ENCODE data around the gene EPHA3. TPM values are rescaled to one million over a fixed set of nuclear protein-coding genes. Genes with fewer than 3 reads are reported as not detected.

EPHA3 gene
- polyA plus RNA-seq (ENCODE audit: insufficient read length in 4 of 4), result 1 to 10 TPM; 4.9 to 6.0 (median 5.7) TPM

GRCh38 chr3:89107461-89108290, at the start of gene EPHA3:
Gene EPHA3, plus strand, starts transcription at chr3:89107621. Its CDS starts 128 bp downstream, at chr3:89107749.
- DNase-seq (ENCODE audit: low read depth in 4 of 4, low spot score in 3 of 4), result peak in 3 of 4 donors; percentile 56 to 75 (median 58)

GRCh38 chr3:89058371-89058770, 49.0 kb upstream of the EPHA3 start:
- DNase-seq (ENCODE audit: low read depth in 4 of 4, low spot score in 3 of 4), result no peak

GRCh38 chr3:89059211-89059925, 48.1 kb upstream of the EPHA3 start:
- DNase-seq (ENCODE audit: low read depth in 4 of 4, low spot score in 3 of 4), result no peak

- DNase-seq (ENCODE audit: low read depth in 4 of 4, low spot score in 3 of 4), result no peak
These were observed 46.2 kb upstream of the EPHA3 start for GRCh38 chr3:89061259-89061658.

- DNase-seq (ENCODE audit: low read depth in 4 of 4, low spot score in 3 of 4), result no peak
These were observed 39.7 kb upstream of the EPHA3 start for GRCh38 chr3:89067736-89068135.

- DNase-seq (ENCODE audit: low read depth in 4 of 4, low spot score in 3 of 4), result no peak
These were observed 34.8 kb upstream of the EPHA3 start for GRCh38 chr3:89072642-89073041.

- DNase-seq (ENCODE audit: low read depth in 4 of 4, low spot score in 3 of 4), result no peak
These were observed 27.5 kb upstream of the EPHA3 start for GRCh38 chr3:89079944-89080343.

GRCh38 chr3:89087851-89088250, 19.6 kb upstream of the EPHA3 start:
- DNase-seq (ENCODE audit: low read depth in 4 of 4, low spot score in 3 of 4), result no peak

GRCh38 chr3:89098173-89098572, 9.2 kb upstream of the EPHA3 start:
- DNase-seq (ENCODE audit: low read depth in 4 of 4, low spot score in 3 of 4), result no peak

GRCh38 chr3:89098964-89099585, 8.3 kb upstream of the EPHA3 start:
- DNase-seq (ENCODE audit: low read depth in 4 of 4, low spot score in 3 of 4), result no peak

GRCh38 chr3:89101251-89101650, 6.2 kb upstream of the EPHA3 start:
- no peak for DNase-seq (ENCODE audit: low read depth in 4 of 4, low spot score in 3 of 4)

- no peak for DNase-seq (ENCODE audit: low read depth in 4 of 4, low spot score in 3 of 4)
These were observed 5.5 kb upstream of the EPHA3 start for GRCh38 chr3:89101921-89102320.

- no peak for DNase-seq (ENCODE audit: low read depth in 4 of 4, low spot score in 3 of 4)
These were observed 2.9 kb upstream of the EPHA3 start for GRCh38 chr3:89104499-89104898.

- DNase-seq (ENCODE audit: low read depth in 4 of 4, low spot score in 3 of 4), result no peak
These were observed 1.9 kb upstream of the EPHA3 start for GRCh38 chr3:89105503-89105902.

- DNase-seq (ENCODE audit: low read depth in 4 of 4, low spot score in 3 of 4), result no peak
These were observed 800 bp downstream of the EPHA3 start for GRCh38 chr3:89108291-89108550.

- no peak for DNase-seq (ENCODE audit: low read depth in 4 of 4, low spot score in 3 of 4)
These were observed 5.9 kb downstream of the EPHA3 start for GRCh38 chr3:89113344-89113743.

GRCh38 chr3:89113893-89114840, 6.7 kb downstream of the EPHA3 start:
- DNase-seq (ENCODE audit: low read depth in 4 of 4, low spot score in 3 of 4), result peak; percentile 57 to 74 (median 66)

GRCh38 chr3:89114841-89115223, 7.4 kb downstream of the EPHA3 start:
- DNase-seq (ENCODE audit: low read depth in 4 of 4, low spot score in 3 of 4), result peak in 1 of 4 donors; percentile 50

- no peak for DNase-seq (ENCODE audit: low read depth in 4 of 4, low spot score in 3 of 4)
These were observed 9.1 kb downstream of the EPHA3 start for GRCh38 chr3:89116476-89116875.

GRCh38 chr3:89138048-89138447, 30.6 kb downstream of the EPHA3 start:
- DNase-seq (ENCODE audit: low read depth in 4 of 4, low spot score in 3 of 4), result no peak

- no peak for DNase-seq (ENCODE audit: low read depth in 4 of 4, low spot score in 3 of 4)
These were observed 32.4 kb downstream of the EPHA3 start for GRCh38 chr3:89139870-89140269.
